Stomach (tissue), 4 donors: ENCODE data around the gene PDCD2.

Experiments
- EP300 ChIP-seq: sonication (generic); formaldehyde crosslinking; IDR thresholded peaks from one replicate; pipeline ENCODE4 v1.6.1; 2017; ENCODE audit warnings: antibody characterized with exemption
- POLR2A ChIP-seq, 4 donors: fragments of 450-650 bp; IDR thresholded peaks; one replicate each; pipeline ENCODE4 v1.6.1; 2016; ENCODE audit warnings: antibody characterized with exemption in 4 of 4, control low read depth in 2 of 4, mild to moderate bottlenecking in 1 of 4, moderate library complexity in 1 of 4
- POLR2AphosphoS5 ChIP-seq, 3 donors: sonication (generic); formaldehyde crosslinking; IDR thresholded peaks; one replicate each; pipeline ENCODE4 v1.6.1; 2016; ENCODE audit warnings: antibody characterized with exemption in 3 of 3
- TF ChIP-seq, protein P1 (sequence below), 7 experiments: fragments of 450-650 bp in 4 of 7; fragments of 200-600 bp in 3 of 7; sonication (generic) in 3 of 7; IDR thresholded peaks; one replicate each; pipeline ENCODE4 v1.5.1; 2016 to 2019; ENCODE audit warnings: antibody characterized with exemption in 7 of 7, control low read depth in 2 of 7, mild to moderate bottlenecking in 1 of 7

- TF ChIP-seq, protein P1, sequence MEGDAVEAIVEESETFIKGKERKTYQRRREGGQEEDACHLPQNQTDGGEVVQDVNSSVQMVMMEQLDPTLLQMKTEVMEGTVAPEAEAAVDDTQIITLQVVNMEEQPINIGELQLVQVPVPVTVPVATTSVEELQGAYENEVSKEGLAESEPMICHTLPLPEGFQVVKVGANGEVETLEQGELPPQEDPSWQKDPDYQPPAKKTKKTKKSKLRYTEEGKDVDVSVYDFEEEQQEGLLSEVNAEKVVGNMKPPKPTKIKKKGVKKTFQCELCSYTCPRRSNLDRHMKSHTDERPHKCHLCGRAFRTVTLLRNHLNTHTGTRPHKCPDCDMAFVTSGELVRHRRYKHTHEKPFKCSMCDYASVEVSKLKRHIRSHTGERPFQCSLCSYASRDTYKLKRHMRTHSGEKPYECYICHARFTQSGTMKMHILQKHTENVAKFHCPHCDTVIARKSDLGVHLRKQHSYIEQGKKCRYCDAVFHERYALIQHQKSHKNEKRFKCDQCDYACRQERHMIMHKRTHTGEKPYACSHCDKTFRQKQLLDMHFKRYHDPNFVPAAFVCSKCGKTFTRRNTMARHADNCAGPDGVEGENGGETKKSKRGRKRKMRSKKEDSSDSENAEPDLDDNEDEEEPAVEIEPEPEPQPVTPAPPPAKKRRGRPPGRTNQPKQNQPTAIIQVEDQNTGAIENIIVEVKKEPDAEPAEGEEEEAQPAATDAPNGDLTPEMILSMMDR (IDR thresholded peaks at IDR 0.05), result no peak
- TF ChIP-seq EP300 (no peak), POLR2AphosphoS5 (IDR thresholded peaks at IDR 0.05) (peak; percentile 85 to 98 (median 97)), POLR2A (IDR thresholded peaks at IDR 0.05) (peak in 2 of 4 donors; percentile 71 to 81)
Observed at GRCh38 chr6:170552765-170553533, 31.5 kb downstream of the PDCD2 start, which contains the start of gene PSMB1.
